ENCODE measurements around the gene EXOC4.

GRCh38 chr7:133252858-133253518 is at the start of gene EXOC4:
- peak; percentile 36 to 88 (median 83) for TF ChIP-seq POLR2A (IDR thresholded peaks at IDR 0.05)
- TF ChIP-seq, protein P1, sequence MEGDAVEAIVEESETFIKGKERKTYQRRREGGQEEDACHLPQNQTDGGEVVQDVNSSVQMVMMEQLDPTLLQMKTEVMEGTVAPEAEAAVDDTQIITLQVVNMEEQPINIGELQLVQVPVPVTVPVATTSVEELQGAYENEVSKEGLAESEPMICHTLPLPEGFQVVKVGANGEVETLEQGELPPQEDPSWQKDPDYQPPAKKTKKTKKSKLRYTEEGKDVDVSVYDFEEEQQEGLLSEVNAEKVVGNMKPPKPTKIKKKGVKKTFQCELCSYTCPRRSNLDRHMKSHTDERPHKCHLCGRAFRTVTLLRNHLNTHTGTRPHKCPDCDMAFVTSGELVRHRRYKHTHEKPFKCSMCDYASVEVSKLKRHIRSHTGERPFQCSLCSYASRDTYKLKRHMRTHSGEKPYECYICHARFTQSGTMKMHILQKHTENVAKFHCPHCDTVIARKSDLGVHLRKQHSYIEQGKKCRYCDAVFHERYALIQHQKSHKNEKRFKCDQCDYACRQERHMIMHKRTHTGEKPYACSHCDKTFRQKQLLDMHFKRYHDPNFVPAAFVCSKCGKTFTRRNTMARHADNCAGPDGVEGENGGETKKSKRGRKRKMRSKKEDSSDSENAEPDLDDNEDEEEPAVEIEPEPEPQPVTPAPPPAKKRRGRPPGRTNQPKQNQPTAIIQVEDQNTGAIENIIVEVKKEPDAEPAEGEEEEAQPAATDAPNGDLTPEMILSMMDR (IDR thresholded peaks at IDR 0.05) = peak in 1 of 7 experiments; percentile 3
